ENCODE results near the gene PSENEN. TPM values are rescaled to one million over a fixed set of nuclear protein-coding genes. Genes with fewer than 3 reads are reported as not detected.

PSENEN gene
- total RNA-seq, 1 donor from 2014 or later = 59.7 TPM

DNA sequence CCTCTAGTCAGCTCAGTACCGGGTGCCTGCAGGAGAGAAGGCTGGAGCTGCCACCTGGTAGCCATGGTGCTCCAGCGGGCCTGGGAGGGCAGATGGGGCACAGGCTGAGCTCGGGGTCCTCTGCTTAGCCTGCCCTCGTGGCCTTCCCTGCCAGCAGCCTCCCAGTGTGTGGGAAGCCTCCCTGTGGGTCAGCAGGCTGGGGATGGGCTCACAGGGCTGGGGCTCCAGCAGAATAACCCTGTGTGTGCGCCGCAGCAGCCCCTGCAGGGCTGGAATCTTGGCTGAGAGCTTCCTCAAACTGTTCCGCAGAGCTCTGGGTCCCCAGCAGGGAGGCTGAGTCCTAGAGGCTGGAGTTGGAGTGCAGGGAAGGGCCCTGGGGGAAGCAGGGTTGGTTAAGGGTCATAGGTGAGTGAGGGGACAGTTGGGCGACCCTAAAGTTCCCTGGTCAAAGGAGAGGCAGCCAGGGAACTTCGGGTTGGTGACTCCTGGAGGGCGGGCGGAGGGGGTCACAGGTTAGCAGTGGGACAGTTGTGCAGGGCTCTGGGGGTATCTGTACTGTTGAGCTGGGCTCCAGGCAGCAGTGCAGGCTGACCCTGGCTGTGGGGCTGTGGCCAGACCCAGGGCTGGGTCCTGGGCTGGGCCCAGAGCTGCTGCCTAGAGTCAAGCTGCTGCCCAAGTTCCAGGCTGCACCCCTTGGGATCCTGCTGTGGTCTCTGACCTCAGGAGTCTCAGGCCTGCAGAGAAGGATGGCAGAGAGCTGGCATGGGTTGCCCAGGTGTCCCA lies 43.9 kb downstream of the PSENEN start:
- DNase-seq (ENCODE audit: low read depth) = no peak
- H3K36me3 ChIP-seq (ENCODE audit: control insufficient read depth, insufficient read depth, low read length) = no peaks in the 10 kb centered on the region
- no peak overlapping the region for H3K4me3 ChIP-seq (ENCODE audit: low read depth, low read length)
- TF ChIP-seq, protein P1, sequence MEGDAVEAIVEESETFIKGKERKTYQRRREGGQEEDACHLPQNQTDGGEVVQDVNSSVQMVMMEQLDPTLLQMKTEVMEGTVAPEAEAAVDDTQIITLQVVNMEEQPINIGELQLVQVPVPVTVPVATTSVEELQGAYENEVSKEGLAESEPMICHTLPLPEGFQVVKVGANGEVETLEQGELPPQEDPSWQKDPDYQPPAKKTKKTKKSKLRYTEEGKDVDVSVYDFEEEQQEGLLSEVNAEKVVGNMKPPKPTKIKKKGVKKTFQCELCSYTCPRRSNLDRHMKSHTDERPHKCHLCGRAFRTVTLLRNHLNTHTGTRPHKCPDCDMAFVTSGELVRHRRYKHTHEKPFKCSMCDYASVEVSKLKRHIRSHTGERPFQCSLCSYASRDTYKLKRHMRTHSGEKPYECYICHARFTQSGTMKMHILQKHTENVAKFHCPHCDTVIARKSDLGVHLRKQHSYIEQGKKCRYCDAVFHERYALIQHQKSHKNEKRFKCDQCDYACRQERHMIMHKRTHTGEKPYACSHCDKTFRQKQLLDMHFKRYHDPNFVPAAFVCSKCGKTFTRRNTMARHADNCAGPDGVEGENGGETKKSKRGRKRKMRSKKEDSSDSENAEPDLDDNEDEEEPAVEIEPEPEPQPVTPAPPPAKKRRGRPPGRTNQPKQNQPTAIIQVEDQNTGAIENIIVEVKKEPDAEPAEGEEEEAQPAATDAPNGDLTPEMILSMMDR (IDR thresholded peaks at IDR 0.05; ENCODE audit: insufficient read depth, low read length, poor library complexity, severe bottlenecking) = no peak
- peaks cover 3% of the 10 kb centered on the region for H3K27me3 ChIP-seq (ENCODE audit: control insufficient read depth, insufficient read depth, low read length)

DNA sequence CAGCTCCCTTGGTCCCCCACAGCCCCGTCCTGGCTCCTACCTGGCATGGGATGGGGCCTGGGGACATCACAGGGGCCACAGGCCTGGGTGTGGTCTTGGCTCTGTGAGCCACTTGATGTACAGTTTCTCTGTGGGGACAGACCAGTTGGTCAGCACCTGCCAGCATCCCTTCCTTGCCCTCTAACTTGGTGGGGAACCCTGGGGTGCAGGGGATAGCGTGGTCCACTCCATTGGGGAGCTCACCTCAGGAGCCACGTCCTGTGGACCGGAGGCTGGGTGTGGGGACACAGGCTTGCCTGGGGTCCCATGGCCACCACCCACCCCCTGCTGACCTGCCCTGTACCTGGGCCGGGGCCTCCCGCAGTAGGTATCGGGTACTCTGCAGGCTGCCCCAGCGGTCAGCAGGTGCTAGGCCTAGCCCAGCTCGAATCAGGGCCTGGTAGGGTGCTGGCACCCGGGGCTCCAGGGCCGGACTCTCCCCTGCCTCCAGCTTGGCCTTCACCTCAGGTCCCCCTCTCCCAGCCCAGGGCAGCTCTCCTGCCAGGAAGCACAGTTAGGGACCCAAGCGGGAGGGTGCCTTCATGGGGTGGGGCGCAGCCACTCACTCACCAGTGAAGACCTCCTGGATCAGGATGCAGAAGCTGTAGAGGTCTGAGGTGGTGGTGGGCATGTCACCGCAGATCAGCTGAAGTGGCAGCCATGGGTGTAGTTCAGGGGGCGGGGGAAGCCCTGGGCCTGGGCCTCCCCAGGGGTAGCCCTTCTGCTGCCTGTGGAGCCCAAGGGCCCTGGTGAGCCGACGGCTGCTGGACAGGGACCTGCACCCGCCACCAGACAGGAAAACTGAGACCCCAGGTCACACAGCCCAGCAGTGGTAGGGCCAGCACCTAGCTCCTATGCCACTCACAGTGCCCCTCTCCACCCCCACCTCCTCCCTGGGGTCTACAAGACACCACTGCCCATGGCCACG lies 44.8 kb downstream of the PSENEN start:
- Histone ChIP-seq H3K36me3 (ENCODE audit: control insufficient read depth, insufficient read depth, low read length) (no peaks in the 10 kb centered on the region), H3K27me3 (ENCODE audit: control insufficient read depth, insufficient read depth, low read length) (peaks cover 3% of the 10 kb centered on the region), H3K4me3 (ENCODE audit: low read depth, low read length) (no peak overlapping the region)
- DNase-seq (ENCODE audit: low read depth) = no peak
- TF ChIP-seq, protein P1 (IDR thresholded peaks at IDR 0.05; ENCODE audit: insufficient read depth, low read length, poor library complexity, severe bottlenecking) = no peak

DNA sequence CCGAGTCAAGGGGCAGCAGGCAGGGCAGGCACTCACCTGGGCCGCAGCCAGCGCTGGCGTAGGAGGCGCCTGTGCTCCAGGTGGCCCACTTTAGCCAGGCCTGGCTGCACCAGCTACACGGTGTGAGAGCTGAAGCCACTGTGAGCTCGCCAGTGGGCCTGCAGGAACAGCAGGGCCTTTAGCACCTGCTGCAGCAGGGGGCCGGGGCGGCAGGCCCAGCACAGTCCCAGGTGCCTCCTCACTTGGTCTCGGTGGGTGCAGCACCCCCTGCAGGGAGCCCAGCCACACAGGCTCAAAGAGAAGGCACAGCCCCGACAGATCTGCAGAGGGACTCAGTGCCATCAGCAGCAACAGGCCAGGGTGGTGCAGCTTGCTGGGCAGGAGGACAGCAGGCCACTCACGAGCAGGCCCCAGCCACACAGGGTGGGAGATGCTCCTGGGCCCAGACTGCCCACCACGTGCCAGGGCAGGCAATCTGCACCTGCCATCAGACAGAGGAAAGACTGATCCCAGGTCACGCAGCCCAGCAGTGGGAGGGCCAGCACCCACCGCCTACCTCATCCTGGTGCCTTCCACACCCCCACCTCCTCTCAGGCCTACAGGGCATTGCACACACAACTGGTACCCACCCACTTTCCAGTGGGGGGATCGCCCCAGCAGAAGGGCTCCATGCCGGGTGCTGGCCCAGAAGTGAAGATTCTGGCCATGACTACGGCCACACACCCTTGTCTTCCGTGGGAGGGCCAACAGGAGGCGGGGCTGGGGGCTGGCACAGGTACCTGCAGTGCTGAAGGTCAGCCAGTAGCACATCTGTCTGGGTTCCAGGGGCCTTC lies 45.7 kb downstream of the PSENEN start:
- DNase-seq (ENCODE audit: low read depth) = no peak
- H3K27me3 ChIP-seq (ENCODE audit: control insufficient read depth, insufficient read depth, low read length) = peaks cover 7% of the 10 kb centered on the region
- no peaks in the 10 kb centered on the region for H3K36me3 ChIP-seq (ENCODE audit: control insufficient read depth, insufficient read depth, low read length)
- TF ChIP-seq, protein P1 (IDR thresholded peaks at IDR 0.05; ENCODE audit: insufficient read depth, low read length, poor library complexity, severe bottlenecking) = no peak
- no peak overlapping the region for H3K4me3 ChIP-seq (ENCODE audit: low read depth, low read length)

DNA sequence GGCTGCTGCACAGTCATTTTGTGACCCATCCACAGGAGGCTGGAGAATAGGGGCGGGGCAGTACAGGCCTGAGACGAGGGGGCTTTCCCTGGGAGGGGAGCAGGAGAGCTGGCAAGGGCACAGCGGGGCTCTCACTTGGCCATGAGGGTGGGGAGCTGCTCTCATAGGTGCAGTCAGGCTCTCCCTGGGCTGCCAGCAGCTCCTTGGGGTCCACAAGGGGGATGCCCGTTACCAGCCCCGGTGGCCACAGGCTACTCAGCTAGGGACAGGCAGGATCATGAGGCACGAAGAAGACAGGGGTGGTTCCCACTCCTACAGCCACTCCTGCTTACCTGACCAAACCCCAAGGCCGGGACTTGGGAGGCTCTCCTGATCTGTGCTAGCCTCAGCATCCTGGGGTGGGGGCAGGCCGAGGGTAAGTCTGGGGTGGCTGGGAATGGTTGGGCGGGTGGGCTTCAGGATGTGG lies 46.4 kb downstream of the PSENEN start:
- peaks cover 13% of the 10 kb centered on the region for H3K27me3 ChIP-seq (ENCODE audit: control insufficient read depth, insufficient read depth, low read length)
- DNase-seq (ENCODE audit: low read depth) = no peak
- H3K4me3 ChIP-seq (ENCODE audit: low read depth, low read length) = no peak overlapping the region
- TF ChIP-seq, protein P1 (IDR thresholded peaks at IDR 0.05; ENCODE audit: insufficient read depth, low read length, poor library complexity, severe bottlenecking) = no peak
- no peaks in the 10 kb centered on the region for H3K36me3 ChIP-seq (ENCODE audit: control insufficient read depth, insufficient read depth, low read length)

DNA sequence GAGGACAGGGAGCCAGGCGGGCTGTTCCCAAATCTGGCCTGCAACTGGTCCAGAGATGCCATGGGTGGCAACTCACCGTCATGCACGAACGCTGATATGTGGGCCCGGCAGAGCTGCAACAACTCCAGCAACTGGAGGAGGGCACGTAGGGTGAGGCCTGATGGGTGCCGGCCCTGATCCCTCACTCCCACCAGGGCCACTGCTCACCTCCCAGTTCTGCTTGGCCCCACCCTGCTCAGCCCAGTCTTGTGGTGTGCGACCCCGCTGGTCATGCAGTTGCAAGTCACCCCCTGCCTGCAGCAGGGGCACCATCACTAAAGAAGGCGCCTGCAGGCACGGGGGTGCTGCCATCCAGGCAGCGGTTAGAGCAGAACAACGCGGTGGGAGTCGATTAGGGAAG lies 46.9 kb downstream of the PSENEN start:
- no peak for DNase-seq (ENCODE audit: low read depth)
- peaks cover 18% of the 10 kb centered on the region for H3K27me3 ChIP-seq (ENCODE audit: control insufficient read depth, insufficient read depth, low read length)
- no peak overlapping the region for H3K4me3 ChIP-seq (ENCODE audit: low read depth, low read length)
- TF ChIP-seq, protein P1 (IDR thresholded peaks at IDR 0.05; ENCODE audit: insufficient read depth, low read length, poor library complexity, severe bottlenecking) = no peak
- no peaks in the 10 kb centered on the region for H3K36me3 ChIP-seq (ENCODE audit: control insufficient read depth, insufficient read depth, low read length)
